ENCODE data around the gene ABAT.

The ABAT gene

DNA sequence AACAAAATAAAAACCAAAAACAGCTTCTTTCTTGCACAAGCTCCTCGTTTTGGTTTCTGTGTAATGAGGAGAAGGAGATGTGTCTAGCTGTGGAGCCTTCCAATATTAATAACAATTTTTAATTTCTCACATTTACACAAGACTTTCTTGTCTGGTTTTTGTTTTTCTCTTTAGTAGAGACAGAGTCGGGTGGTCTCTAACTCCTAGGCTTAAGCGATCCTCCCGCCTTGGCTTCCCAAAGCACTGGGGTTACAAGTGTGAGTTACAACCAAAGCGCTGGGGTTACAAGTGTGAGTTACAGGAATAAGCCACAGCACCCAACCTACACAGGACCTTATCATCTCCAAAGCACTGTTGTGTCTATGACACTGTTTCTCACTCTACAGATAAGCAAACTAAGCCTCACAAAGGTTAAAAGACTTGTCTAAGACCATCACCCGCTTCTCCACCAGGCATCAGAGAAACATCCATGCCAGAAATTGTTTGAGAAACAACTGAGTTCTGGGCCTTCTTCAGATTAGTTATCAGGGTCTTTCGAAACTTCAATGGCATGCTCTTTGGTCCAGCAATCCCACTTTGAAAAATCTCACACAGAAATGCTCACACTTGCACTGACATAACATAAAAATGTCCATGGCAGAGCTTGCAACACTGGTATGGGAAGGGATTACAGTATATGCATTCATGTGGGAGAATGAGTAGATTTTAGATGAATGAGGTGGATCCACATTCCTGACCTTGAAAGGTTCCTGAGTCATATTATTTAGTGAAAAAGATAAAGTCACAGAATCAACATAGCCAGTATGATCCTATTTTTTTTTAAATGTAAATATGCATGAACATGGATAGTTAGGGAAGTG is 3.9 kb downstream of the ABAT start:
- TF ChIP-seq, protein P1, sequence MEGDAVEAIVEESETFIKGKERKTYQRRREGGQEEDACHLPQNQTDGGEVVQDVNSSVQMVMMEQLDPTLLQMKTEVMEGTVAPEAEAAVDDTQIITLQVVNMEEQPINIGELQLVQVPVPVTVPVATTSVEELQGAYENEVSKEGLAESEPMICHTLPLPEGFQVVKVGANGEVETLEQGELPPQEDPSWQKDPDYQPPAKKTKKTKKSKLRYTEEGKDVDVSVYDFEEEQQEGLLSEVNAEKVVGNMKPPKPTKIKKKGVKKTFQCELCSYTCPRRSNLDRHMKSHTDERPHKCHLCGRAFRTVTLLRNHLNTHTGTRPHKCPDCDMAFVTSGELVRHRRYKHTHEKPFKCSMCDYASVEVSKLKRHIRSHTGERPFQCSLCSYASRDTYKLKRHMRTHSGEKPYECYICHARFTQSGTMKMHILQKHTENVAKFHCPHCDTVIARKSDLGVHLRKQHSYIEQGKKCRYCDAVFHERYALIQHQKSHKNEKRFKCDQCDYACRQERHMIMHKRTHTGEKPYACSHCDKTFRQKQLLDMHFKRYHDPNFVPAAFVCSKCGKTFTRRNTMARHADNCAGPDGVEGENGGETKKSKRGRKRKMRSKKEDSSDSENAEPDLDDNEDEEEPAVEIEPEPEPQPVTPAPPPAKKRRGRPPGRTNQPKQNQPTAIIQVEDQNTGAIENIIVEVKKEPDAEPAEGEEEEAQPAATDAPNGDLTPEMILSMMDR (IDR thresholded peaks at IDR 0.05; ENCODE audit: borderline replicate concordance, control extremely low read depth, extremely low read depth, insufficient read depth, missing control alignments): no peak
- in situ Hi-C loops (cut with MboI; ENCODE audit: low sequenced_read_pairs, unreplicated experiment): no loop called here
- DNase-seq (ENCODE audit: low spot score): no peak

DNA sequence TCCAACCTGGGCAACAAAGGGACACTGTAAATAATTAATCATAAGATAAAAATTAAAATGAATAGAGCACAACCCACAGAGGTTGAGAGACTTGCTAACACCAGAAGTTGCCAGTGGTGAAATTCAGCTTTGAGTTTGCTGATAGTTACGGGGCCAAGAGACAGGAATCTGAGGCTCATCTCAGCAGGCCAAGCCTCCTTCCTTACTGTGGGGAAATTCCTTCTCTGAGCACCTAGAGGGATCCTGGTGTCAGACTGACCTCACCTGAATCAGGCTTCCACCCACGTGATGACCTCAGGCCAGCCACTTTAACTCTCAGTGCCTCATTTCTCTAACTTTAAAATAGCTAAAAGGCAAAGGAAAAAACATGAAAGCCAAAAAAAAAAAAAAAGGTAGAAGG is 4.7 kb downstream of the ABAT start:
- TF ChIP-seq, protein P1 (IDR thresholded peaks at IDR 0.05; ENCODE audit: borderline replicate concordance, control extremely low read depth, extremely low read depth, insufficient read depth, missing control alignments): no peak
- DNase-seq (ENCODE audit: low spot score): no peak
- in situ Hi-C loops (cut with MboI; ENCODE audit: low sequenced_read_pairs, unreplicated experiment): no loop called here

DNA sequence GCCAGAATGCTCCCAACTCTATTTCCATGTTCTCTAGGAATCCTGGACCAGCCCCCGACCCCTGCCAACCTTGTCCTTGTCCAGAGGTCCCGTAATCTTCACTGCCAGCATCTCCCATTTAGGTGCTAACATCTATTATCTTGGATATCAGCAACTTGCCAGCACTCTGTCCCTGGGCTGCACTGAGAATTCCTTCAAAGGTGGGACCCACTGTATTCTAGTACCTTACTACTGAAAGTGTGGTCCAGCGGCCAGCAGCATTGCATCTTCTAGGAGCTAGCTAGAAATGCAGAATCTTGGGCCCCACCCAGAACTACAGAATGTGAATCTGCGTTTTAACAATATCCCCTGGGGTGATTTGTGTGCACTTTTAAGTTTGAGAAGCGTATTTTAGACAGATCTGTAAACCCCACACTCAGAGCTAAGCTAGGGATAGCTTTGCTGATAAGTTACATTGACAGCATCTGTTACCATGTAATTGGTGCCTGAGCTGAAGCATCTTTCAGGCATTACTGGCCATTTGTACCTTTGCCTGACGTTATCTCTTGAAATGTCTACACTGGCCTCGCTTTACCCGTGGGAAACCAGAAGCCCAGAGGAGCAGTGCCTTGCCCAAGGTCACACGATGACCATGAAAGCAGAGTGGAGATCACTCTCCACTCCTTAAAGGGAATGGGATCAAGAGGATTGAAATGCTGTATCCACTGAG is 8.3 kb downstream of the ABAT start:
- TF ChIP-seq, protein P1 (IDR thresholded peaks at IDR 0.05; ENCODE audit: borderline replicate concordance, control extremely low read depth, extremely low read depth, insufficient read depth, missing control alignments): no peak
- DNase-seq (ENCODE audit: low spot score): no peak
- in situ Hi-C loops (cut with MboI; ENCODE audit: low sequenced_read_pairs, unreplicated experiment): no loop called here

DNA sequence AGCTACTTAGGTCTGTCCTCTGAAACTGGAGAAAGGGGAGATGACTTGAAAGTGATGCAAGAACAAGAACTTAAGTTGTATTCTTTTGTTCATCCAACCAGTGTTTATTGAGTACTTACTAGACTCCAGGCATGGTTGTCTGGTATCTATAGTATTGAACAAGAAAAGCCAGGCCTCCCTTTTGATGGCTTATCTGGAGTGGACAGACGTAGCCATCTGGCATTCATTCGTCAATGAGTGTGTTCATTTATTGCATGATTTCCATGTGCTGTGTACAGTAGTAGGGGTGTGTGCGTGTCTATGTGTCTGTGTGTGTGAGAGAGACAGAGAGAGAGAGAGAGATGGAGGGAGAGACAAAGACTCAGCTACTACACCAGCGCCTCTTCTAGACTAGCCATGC is 9.2 kb downstream of the ABAT start:
- no peak for DNase-seq (ENCODE audit: low spot score)
- in situ Hi-C loops (cut with MboI; ENCODE audit: low sequenced_read_pairs, unreplicated experiment): no loop called here
- TF ChIP-seq, protein P1 (IDR thresholded peaks at IDR 0.05; ENCODE audit: borderline replicate concordance, control extremely low read depth, extremely low read depth, insufficient read depth, missing control alignments): no peak

DNA sequence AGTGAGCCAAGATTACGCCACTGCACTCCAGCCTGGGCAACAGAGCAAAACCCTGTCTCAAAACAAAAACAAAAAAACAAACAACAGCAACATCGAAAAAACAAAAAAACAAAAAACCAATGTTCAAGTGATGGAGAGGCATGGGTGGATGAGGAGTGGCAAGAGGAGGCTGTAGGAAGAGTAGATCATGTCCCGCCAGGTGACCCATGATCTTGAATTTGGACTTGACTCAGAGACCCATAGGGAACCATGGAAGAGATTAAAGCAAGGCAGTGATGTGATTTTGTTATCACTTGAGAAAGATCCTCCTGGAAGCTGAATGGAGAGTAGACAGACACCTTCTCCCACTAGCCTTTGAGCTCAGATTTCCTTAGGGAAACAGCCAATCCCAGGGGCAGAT is 11.2 kb downstream of the ABAT start:
- TF ChIP-seq, protein P1 (IDR thresholded peaks at IDR 0.05; ENCODE audit: borderline replicate concordance, control extremely low read depth, extremely low read depth, insufficient read depth, missing control alignments): no peak
- in situ Hi-C loops (cut with MboI; ENCODE audit: low sequenced_read_pairs, unreplicated experiment): no loop called here
- DNase-seq (ENCODE audit: low spot score): no peak

DNA sequence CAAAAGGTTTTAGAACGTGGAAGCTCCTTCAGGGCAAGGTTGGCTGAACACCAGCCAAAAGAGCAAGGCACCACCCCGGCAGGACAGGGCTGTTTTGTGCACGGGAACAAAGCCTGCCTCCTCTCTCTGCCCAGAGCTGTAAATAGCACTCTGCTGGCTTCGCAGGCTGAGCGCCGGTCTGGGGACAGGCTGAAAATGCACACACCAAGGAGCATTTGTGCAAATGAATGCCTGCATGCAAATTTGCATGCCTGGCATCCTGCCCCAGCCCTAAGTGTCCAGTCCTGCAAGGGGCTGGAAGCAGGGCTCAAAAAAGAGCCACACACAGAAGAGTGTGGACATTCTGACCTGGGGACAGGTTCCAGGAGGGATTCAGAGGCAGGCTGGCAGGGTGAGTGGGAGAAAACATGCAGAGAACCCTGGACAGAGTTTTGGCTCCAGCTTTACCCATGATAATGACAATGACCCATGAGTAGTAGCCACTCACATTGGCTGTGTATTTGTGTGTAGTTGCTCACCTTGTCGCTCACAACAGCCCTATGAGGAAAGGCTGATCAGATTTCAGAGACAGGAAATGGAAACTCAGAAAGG is 11.7 kb downstream of the ABAT start:
- TF ChIP-seq, protein P1 (IDR thresholded peaks at IDR 0.05; ENCODE audit: borderline replicate concordance, control extremely low read depth, extremely low read depth, insufficient read depth, missing control alignments): no peak
- in situ Hi-C loops (cut with MboI; ENCODE audit: low sequenced_read_pairs, unreplicated experiment): no loop called here
- no peak for DNase-seq (ENCODE audit: low spot score)

Data from GM13976 (cell line).